Caco-2 (cell line): ENCODE measurements around the gene TSPAN31. TPM values are rescaled to one million over a fixed set of nuclear protein-coding genes. Genes with fewer than 3 reads are reported as not detected.
"Not testable (repeated sequence)": the region's sequence is repeated elsewhere in the genome, so short reads cannot be mapped to it uniquely, and the experiment has no call there.

Source experiments
- BruUV-seq: library from RNA; stranded (reverse); fragments of 400-500 nt; replicated peaks from 2 replicates; lab custom pipeline; 2021; lab: Mats Ljungman, UMichigan
- CTCF ChIA-PET: fragments of 300-600 bp; sonication (Branson Sonifier 250); formaldehyde crosslinking; loops from one replicate; lab custom pipeline; 2022; ENCODE audit warnings: antibody characterized with exemption; lab: Charles Lee
- POLR2A ChIA-PET: fragments of 300-600 bp; sonication (Branson Sonifier 250); formaldehyde crosslinking; loops from one replicate; lab custom pipeline; 2022; ENCODE audit warnings: antibody characterized with exemption; lab: Charles Lee
- DNase-seq, 2 experiments: peaks; one replicate each; pipeline versions ENCODE4 v3.0.0 to v3.0.0-alpha.2; 2020 to 2022
- H3K27me3 ChIP-seq: replicated peaks from 2 replicates; pipeline ENCODE4 v1.6.0; 2011; ENCODE audit warnings: low read length; ENCODE audit not compliant: control insufficient read depth, insufficient read depth
- H3K36me3 ChIP-seq: 2 replicates; pipeline ENCODE4 v1.5.1; 2011; ENCODE audit warnings: low read length; ENCODE audit not compliant: control insufficient read depth, insufficient read depth
- H3K4me1 ChIP-seq: fragments of 250-450 bp; sonication (Bioruptor Pico); 2 replicates; pipeline ENCODE4 v1.5.1; 2020; ENCODE audit warnings: mild to moderate bottlenecking
- H3K4me3 ChIP-seq: 2 replicates; pipeline ENCODE4 v1.5.1; 2011; ENCODE audit warnings: low read depth, mild to moderate bottlenecking, control low read depth, low read length
- H3K9me3 ChIP-seq: fragments of 250-450 bp; sonication (Bioruptor Pico); 2 replicates; pipeline ENCODE4 v1.5.1; 2020; ENCODE audit warnings: mild to moderate bottlenecking, moderate library complexity
- H3K27ac Mint-ChIP-seq: one replicate; pipeline ENCODE4 v1.8.0; 2022; ENCODE audit warnings: mixed read lengths; ENCODE audit not compliant: unreplicated experiment
- H3K27me3 Mint-ChIP-seq: one replicate; pipeline ENCODE4 v1.8.0; 2022; ENCODE audit warnings: mixed read lengths; ENCODE audit not compliant: insufficient read depth, unreplicated experiment
- H3K36me3 Mint-ChIP-seq: one replicate; pipeline ENCODE4 v1.8.0; 2022; ENCODE audit warnings: mild to moderate bottlenecking, mixed read lengths; ENCODE audit not compliant: insufficient read depth, unreplicated experiment
- H3K4me1 Mint-ChIP-seq: one replicate; pipeline ENCODE4 v1.8.0; 2022; ENCODE audit warnings: low read depth, mixed read lengths; ENCODE audit not compliant: unreplicated experiment
- H3K4me3 Mint-ChIP-seq: one replicate; pipeline ENCODE4 v1.8.0; 2022; ENCODE audit warnings: mild to moderate bottlenecking, moderate library complexity, mixed read lengths; ENCODE audit not compliant: unreplicated experiment
- H3K9me3 Mint-ChIP-seq: one replicate; pipeline ENCODE4 v1.8.0; 2022; ENCODE audit warnings: mixed read lengths; ENCODE audit not compliant: unreplicated experiment
- CTCF ChIP-seq, 2 experiments: fragments of 200-600 bp in 1 of 2; IDR thresholded peaks; 1 replicate in 1 of 2; 2 replicates in 1 of 2; pipeline versions ENCODE4 v1.5.1 to v1.8.0; 2011 to 2022; ENCODE audit warnings: antibody characterized with exemption in 1 of 2, control low read depth in 1 of 2, inconsistent platforms in 1 of 2, low read depth in 1 of 2, low read length in 1 of 2, mild to moderate bottlenecking in 1 of 2, moderate library complexity in 1 of 2; ENCODE audit not compliant: insufficient read depth in 1 of 2, severe bottlenecking in 1 of 2, unreplicated experiment in 1 of 2
- intact Hi-C: fragments of 100-400 bp; cut with micrococcal nuclease; formaldehyde crosslinking; loops from one replicate; pipeline ENCODE4 v1.10.0; 2022; ENCODE audit not compliant: unreplicated experiment
- total RNA-seq: library from RNA; stranded (reverse); gene quantifications from 2 replicates; pipeline ENCODE4 v1.2.3, GENCODE V29; 2022

TSPAN31 gene
- total RNA-seq, 1 experiment from 2014 or later, result 23.3 TPM

- no peaks in the 10 kb centered on the region for H3K27me3 Mint-ChIP-seq
- peaks cover 13% of the 10 kb centered on the region for H3K36me3 Mint-ChIP-seq
- intact Hi-C loops, result no loop called here
- no peak overlapping the region for H3K4me3 ChIP-seq
- H3K27ac Mint-ChIP-seq, result no peak overlapping the region
- DNase-seq, result no peak
- ChIA-PET CTCF (no interaction called here), POLR2A (no interaction called here)
- BruUV-seq, result TSS peak; percentile 86
- no peak for TF ChIP-seq CTCF (IDR thresholded peaks at IDR 0.05; ENCODE audit: insufficient read depth in 1 of 2, low read depth in 1 of 2, low read length in 1 of 2, severe bottlenecking in 1 of 2, unreplicated experiment in 1 of 2)
- H3K36me3 ChIP-seq, result no peaks in the 10 kb centered on the region
- H3K4me3 Mint-ChIP-seq, result no peak overlapping the region
- H3K4me1 ChIP-seq, result no peaks in the 10 kb centered on the region
- no peaks in the 10 kb centered on the region for H3K9me3 Mint-ChIP-seq
- H3K4me1 Mint-ChIP-seq, result no peaks in the 10 kb centered on the region
- H3K9me3 ChIP-seq, result no peaks in the 10 kb centered on the region
- H3K27me3 ChIP-seq, result no peaks in the 10 kb centered on the region
These were observed 23.9 kb upstream of the TSPAN31 start for GRCh38 chr12:57720606-57721595.

GRCh38 chr12:57721846-57722608, 22.8 kb upstream of the TSPAN31 start:
- H3K9me3 ChIP-seq, POLR2A ChIA-PET, H3K27me3 Mint-ChIP-seq, H3K4me3 Mint-ChIP-seq, H3K9me3 Mint-ChIP-seq, H3K36me3 ChIP-seq, BruUV-seq, H3K4me1 ChIP-seq, H3K27me3 ChIP-seq, H3K27ac Mint-ChIP-seq, H3K4me1 Mint-ChIP-seq, intact Hi-C loops, DNase-seq, H3K4me3 ChIP-seq: not testable (repeated sequence)
- peaks cover 16% of the 10 kb centered on the region for H3K36me3 Mint-ChIP-seq
- CTCF ChIA-PET, result interaction anchor here (0.8 kb wide), 1 partner anchor 38 kb away, joined by 7 read pairs; no protein-coding TSS in a partner anchor

- POLR2A ChIA-PET, result no interaction called here
- peaks cover 3% of the 10 kb centered on the region for H3K27me3 Mint-ChIP-seq
- no peak overlapping the region for H3K4me3 Mint-ChIP-seq
- no peaks in the 10 kb centered on the region for H3K4me1 Mint-ChIP-seq
- TF ChIP-seq CTCF (IDR thresholded peaks at IDR 0.05; ENCODE audit: insufficient read depth in 1 of 2, low read depth in 1 of 2, low read length in 1 of 2, severe bottlenecking in 1 of 2, unreplicated experiment in 1 of 2), result no peak
- H3K36me3 Mint-ChIP-seq, result peaks cover 12% of the 10 kb centered on the region
- H3K27ac Mint-ChIP-seq, result no peak overlapping the region
- BruUV-seq, result no TSS peak
- Histone ChIP-seq H3K4me1 (no peaks in the 10 kb centered on the region), H3K36me3 (no peaks in the 10 kb centered on the region), H3K27me3 (no peaks in the 10 kb centered on the region), H3K9me3 (no peaks in the 10 kb centered on the region), H3K4me3 (no peak overlapping the region)
- no peaks in the 10 kb centered on the region for H3K9me3 Mint-ChIP-seq
- no peak for DNase-seq
- CTCF ChIA-PET, result interaction anchor here (0.6 to 0.8 kb wide), 4 partner anchors 30 to 95 kb away, joined by 3 to 7 read pairs (median 4); no protein-coding TSS in a partner anchor
- intact Hi-C loops, result no loop called here
These were observed 21.9 kb upstream of the TSPAN31 start for GRCh38 chr12:57722716-57723629.
